ENCODE measurements around the gene MAP3K14.
A peak's percentile ranks its signal among the peaks of the same experiment; 100 is the strongest.

MAP3K14 gene

GRCh38 chr17:45246338-45246737 is 70.5 kb downstream of the MAP3K14 start:
- no peak for DNase-seq (ENCODE audit: low read depth, low spot score)
- no peak for TF ChIP-seq CTCF (IDR thresholded peaks at IDR 0.05; ENCODE audit: low read depth, low read length)
- peak overlapping the region; percentile 47 for H3K4me3 ChIP-seq (ENCODE audit: low read depth, low read length)
- in situ Hi-C loops (cut with HindIII; ENCODE audit: low sequenced_read_pairs), result no loop called here

GRCh38 chr17:45244725-45245656 is 71.8 kb downstream of the MAP3K14 start:
- in situ Hi-C loops (cut with HindIII; ENCODE audit: low sequenced_read_pairs), result no loop called here
- no peak for DNase-seq (ENCODE audit: low read depth, low spot score)
- no peak for TF ChIP-seq CTCF (IDR thresholded peaks at IDR 0.05; ENCODE audit: low read depth, low read length)
- H3K4me3 ChIP-seq (ENCODE audit: low read depth, low read length), result no peak overlapping the region

GRCh38 chr17:45243750-45244149 is 73.1 kb downstream of the MAP3K14 start:
- H3K4me3 ChIP-seq (ENCODE audit: low read depth, low read length), result no peak overlapping the region
- no peak for TF ChIP-seq CTCF (IDR thresholded peaks at IDR 0.05; ENCODE audit: low read depth, low read length)
- in situ Hi-C loops (cut with HindIII; ENCODE audit: low sequenced_read_pairs), result no loop called here
- no peak for DNase-seq (ENCODE audit: low read depth, low spot score)

- no peak overlapping the region for H3K4me3 ChIP-seq (ENCODE audit: low read depth, low read length)
- in situ Hi-C loops (cut with HindIII; ENCODE audit: low sequenced_read_pairs), result no loop called here
- no peak for DNase-seq (ENCODE audit: low read depth, low spot score)
- TF ChIP-seq CTCF (IDR thresholded peaks at IDR 0.05; ENCODE audit: low read depth, low read length), result no peak
Measured at GRCh38 chr17:45242029-45242414, 74.8 kb downstream of the MAP3K14 start.

- H3K4me3 ChIP-seq (ENCODE audit: low read depth, low read length), result peak overlapping the region; percentile 36
- in situ Hi-C loops (cut with HindIII; ENCODE audit: low sequenced_read_pairs), result no loop called here
- DNase-seq (ENCODE audit: low read depth, low spot score), result no peak
- no peak for TF ChIP-seq CTCF (IDR thresholded peaks at IDR 0.05; ENCODE audit: low read depth, low read length)
Measured at GRCh38 chr17:45241328-45242028, 75.3 kb downstream of the MAP3K14 start.

GRCh38 chr17:45240905-45241327 is 75.9 kb downstream of the MAP3K14 start:
- no peak for TF ChIP-seq CTCF (IDR thresholded peaks at IDR 0.05; ENCODE audit: low read depth, low read length)
- no peak for DNase-seq (ENCODE audit: low read depth, low spot score)
- no peak overlapping the region for H3K4me3 ChIP-seq (ENCODE audit: low read depth, low read length)
- in situ Hi-C loops (cut with HindIII; ENCODE audit: low sequenced_read_pairs), result no loop called here
